ENCODE measurements around the gene EDRF1. TPM values are rescaled to one million over a fixed set of nuclear protein-coding genes. Genes with fewer than 3 reads are reported as not detected.

Gene EDRF1
- polyA plus RNA-seq, 2 of the 4 experiments (the other 2 are of a cell fraction) = 19.7 to 37.9 TPM

DNA sequence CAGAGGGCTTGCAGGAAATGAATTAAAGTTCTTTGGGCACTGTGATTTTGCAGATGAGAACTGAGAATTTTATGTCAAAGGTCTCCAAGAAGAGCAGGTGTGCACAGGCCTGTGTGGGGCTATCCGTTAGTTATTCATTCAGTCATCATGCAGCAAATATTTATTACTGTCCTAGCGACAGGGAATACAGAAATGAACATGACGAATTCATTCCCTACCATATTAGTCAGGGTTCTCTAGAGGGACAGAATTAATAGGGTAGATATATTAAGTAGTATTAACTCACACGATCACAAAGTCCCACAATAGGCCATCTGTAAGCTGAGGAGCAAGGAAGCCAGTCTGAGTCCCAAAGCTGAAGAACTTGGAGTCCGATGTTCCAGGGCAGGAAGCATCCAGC is 59.0 kb downstream of the EDRF1 start:
- CTCF ChIA-PET = no interaction called here
- no peak overlapping the region for H3K27ac ChIP-seq

DNA sequence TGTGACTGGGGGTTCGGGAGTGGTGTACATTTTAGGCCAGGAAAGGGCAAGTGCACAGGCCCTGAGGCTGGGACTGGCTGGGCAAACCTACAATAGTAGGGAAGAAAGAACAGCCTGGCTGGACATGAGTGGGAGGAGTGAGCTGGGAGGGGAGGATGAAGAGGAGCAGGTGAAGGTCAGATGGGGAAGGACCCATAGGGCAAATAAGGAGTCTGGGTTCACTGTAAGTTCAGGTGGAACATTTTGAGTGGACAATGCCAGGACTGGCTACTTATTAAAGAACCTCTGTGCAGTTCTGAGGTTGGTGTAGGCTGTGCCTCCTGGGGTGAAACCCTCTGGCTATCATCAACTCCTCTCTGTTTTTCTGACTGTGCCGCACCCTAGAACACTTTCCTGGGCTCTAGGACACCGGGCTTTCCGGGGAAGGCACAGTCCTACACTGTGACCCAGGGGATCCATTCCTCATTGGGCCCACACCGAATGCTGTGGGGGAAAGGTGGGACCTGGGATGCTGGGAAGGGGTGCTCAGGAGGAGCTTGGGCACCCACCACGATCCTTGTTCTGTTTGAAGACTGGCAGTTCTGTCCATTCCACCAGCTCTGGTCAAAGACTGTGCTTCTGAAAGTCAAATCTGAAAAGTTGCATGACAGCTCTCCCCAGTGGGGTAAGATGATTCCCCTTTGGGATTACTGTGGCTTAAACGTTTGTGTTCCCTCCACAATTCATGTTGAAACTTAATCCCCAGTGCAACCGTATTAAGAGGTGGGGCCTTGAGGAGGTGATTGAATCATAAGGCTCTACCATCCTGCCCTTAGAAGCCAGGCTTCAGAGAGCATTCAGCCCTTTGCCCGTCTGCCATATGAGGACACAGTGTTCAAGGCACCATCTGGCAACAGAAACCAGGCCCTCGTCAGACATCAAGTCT is 60.2 kb downstream of the EDRF1 start:
- ATAC-seq (no peak), DNase-seq (ENCODE audit: low read depth in 1 of 2, low spot score in 1 of 2) (no peak), FAIRE-seq (no peak)
- POLR2A ChIA-PET = no interaction called here
- Histone ChIP-seq H3K9me3 (no peaks in the 10 kb centered on the region), H3K4me1 (no peaks in the 10 kb centered on the region), H3K4me2 (no peak overlapping the region), H3K27ac (no peak overlapping the region), H3K4me3 (no peak overlapping the region)
- CTCF ChIA-PET = interaction anchor here (1.1 kb wide), 1 partner anchor 9 kb away, joined by 3 read pairs; no protein-coding TSS in a partner anchor
- 51% methylated on average over 10 of the region's 10 CpGs for WGBS (ENCODE audit: missing lambda C conversion rate)
- TF ChIP-seq SMC3 (IDR thresholded peaks at IDR 0.05) = no peak
- TF ChIP-seq KDM1A (IDR thresholded peaks at IDR 0.05; ENCODE audit: low read depth) = no peak
- no peak for TF ChIP-seq ZNF302 (CRISPR knock-in tag; IDR thresholded peaks at IDR 0.05)
- TF ChIP-seq TP53 (CRISPR knock-in tag; IDR thresholded peaks at IDR 0.05) = no peak
- TF ChIP-seq SREBF2 (IDR thresholded peaks at IDR 0.05) = no peak
- TF ChIP-seq, protein P1, sequence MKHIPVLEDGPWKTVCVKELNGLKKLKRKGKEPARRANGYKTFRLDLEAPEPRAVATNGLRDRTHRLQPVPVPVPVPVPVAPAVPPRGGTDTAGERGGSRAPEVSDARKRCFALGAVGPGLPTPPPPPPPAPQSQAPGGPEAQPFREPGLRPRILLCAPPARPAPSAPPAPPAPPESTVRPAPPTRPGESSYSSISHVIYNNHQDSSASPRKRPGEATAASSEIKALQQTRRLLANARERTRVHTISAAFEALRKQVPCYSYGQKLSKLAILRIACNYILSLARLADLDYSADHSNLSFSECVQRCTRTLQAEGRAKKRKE (CRISPR knock-in tag; IDR thresholded peaks at IDR 0.05; ENCODE audit: low read depth) = no peak
- no peak for TF ChIP-seq NFE2L2 (conservative IDR thresholded peaks at IDR 0.05; ENCODE audit: low read length)
- no peak for TF ChIP-seq CBX2 (IDR thresholded peaks at IDR 0.05; ENCODE audit: borderline replicate concordance, low read depth)
- TF ChIP-seq, protein P2, sequence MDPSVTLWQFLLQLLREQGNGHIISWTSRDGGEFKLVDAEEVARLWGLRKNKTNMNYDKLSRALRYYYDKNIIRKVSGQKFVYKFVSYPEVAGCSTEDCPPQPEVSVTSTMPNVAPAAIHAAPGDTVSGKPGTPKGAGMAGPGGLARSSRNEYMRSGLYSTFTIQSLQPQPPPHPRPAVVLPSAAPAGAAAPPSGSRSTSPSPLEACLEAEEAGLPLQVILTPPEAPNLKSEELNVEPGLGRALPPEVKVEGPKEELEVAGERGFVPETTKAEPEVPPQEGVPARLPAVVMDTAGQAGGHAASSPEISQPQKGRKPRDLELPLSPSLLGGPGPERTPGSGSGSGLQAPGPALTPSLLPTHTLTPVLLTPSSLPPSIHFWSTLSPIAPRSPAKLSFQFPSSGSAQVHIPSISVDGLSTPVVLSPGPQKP (IDR thresholded peaks at IDR 0.05; ENCODE audit: low read depth, low read length) = no peak
- no peak for TF ChIP-seq HDAC2 (IDR thresholded peaks at IDR 0.05)
- TF ChIP-seq, protein P3, sequence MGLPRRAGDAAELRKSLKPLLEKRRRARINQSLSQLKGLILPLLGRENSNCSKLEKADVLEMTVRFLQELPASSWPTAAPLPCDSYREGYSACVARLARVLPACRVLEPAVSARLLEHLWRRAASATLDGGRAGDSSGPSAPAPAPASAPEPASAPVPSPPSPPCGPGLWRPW (IDR thresholded peaks at IDR 0.05) = no peak
- TF ChIP-seq, protein P4, sequence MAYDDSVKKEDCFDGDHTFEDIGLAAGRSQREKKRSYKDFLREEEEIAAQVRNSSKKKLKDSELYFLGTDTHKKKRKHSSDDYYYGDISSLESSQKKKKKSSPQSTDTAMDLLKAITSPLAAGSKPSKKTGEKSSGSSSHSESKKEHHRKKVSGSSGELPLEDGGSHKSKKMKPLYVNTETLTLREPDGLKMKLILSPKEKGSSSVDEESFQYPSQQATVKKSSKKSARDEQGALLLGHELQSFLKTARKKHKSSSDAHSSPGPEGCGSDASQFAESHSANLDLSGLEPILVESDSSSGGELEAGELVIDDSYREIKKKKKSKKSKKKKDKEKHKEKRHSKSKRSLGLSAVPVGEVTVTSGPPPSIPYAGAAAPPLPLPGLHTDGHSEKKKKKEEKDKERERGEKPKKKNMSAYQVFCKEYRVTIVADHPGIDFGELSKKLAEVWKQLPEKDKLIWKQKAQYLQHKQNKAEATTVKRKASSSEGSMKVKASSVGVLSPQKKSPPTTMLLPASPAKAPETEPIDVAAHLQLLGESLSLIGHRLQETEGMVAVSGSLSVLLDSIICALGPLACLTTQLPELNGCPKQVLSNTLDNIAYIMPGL (CRISPR knock-in tag; IDR thresholded peaks at IDR 0.05; ENCODE audit: borderline replicate concordance) = no peak
- no peak for TF ChIP-seq HOXB13 (CRISPR knock-in tag; IDR thresholded peaks at IDR 0.05; ENCODE audit: low read depth)
- no peak for TF ChIP-seq ZSCAN20 (CRISPR knock-in tag; IDR thresholded peaks at IDR 0.05)
- TF ChIP-seq PHF8 (IDR thresholded peaks at IDR 0.05; ENCODE audit: borderline replicate concordance, low read depth) = no peak
- no peak for TF ChIP-seq FOSB (CRISPR knock-in tag; IDR thresholded peaks at IDR 0.05)
- TF ChIP-seq MAZ (IDR thresholded peaks at IDR 0.05; ENCODE audit: borderline replicate concordance, low read depth, low read length) = no peak
- no peak for TF ChIP-seq MYC (IDR thresholded peaks at IDR 0.05; ENCODE audit: borderline replicate concordance, low read length)

More for the DNA sequence above, 59.0 kb downstream of the EDRF1 start:
- 45% methylated on average over 5 of the region's 5 CpGs for WGBS (ENCODE audit: missing lambda C conversion rate)
- Histone ChIP-seq H3K4me3 (no peak overlapping the region), H3K4me1 (no peaks in the 10 kb centered on the region), H3K4me2 (no peak overlapping the region), H3K9me3 (no peaks in the 10 kb centered on the region)
- DNase-seq (ENCODE audit: low read depth in 1 of 2, low spot score in 1 of 2) = no peak
- POLR2A ChIA-PET = no interaction called here
- no peak for ATAC-seq
- FAIRE-seq = no peak
- TF ChIP-seq, protein P2 (IDR thresholded peaks at IDR 0.05; ENCODE audit: low read depth, low read length) = no peak
- TF ChIP-seq NPAS2 (CRISPR knock-in tag; IDR thresholded peaks at IDR 0.05; ENCODE audit: borderline replicate concordance) (no peak), MAFK (IDR thresholded peaks at IDR 0.05; ENCODE audit: partially characterized antibody) (no peak), SREBF2 (IDR thresholded peaks at IDR 0.05) (no peak), SMC3 (IDR thresholded peaks at IDR 0.05) (no peak), ZC3H11A (IDR thresholded peaks at IDR 0.05) (no peak)

All from A549 (cell line).